Neutrophil (primary cell): ENCODE data around the gene SH3RF1.

ENCODE experiments used
- H3K27ac ChIP-seq: fragments of 200-600 bp; sonication (generic); 2 replicates; pipeline ENCODE4 v1.5.1; 2016; ENCODE audit warnings: mild to moderate bottlenecking, moderate library complexity
- H3K27me3 ChIP-seq: fragments of 200-600 bp; sonication (generic); 2 replicates; pipeline ENCODE4 v1.6.0; 2016; ENCODE audit warnings: mild to moderate bottlenecking
- H3K36me3 ChIP-seq: fragments of 200-600 bp; sonication (generic); 2 replicates; pipeline ENCODE4 v1.5.1; 2017
- H3K4me1 ChIP-seq, 2 experiments: fragments of 200-600 bp in 1 of 2; sonication (generic) in 1 of 2; 1 replicate in 1 of 2; 2 replicates in 1 of 2; pipeline versions ENCODE4 v1.5.1 to v1.6.1; 2013 to 2016; ENCODE audit warnings: low read depth in 1 of 2, low read length in 1 of 2, mild to moderate bottlenecking in 1 of 2, moderate library complexity in 1 of 2; ENCODE audit not compliant: control insufficient read depth in 1 of 2, insufficient read depth in 1 of 2
- H3K4me3 ChIP-seq, 2 experiments: fragments of 200-600 bp in 1 of 2; sonication (generic) in 1 of 2; 1 replicate in 1 of 2; 2 replicates in 1 of 2; pipeline ENCODE4 v1.5.1; 2013 to 2016; ENCODE audit warnings: low read depth in 1 of 2, low read length in 1 of 2, mild to moderate bottlenecking in 1 of 2, moderate library complexity in 1 of 2
- H3K9me3 ChIP-seq: fragments of 200-600 bp; sonication (generic); 2 replicates; pipeline ENCODE4 v1.5.1; 2016
- TF ChIP-seq, protein P1 (sequence below): fragments of 200-600 bp; sonication (generic); IDR thresholded peaks from 2 replicates; pipeline ENCODE4 v1.5.1; 2016; ENCODE audit warnings: antibody characterized with exemption

The SH3RF1 gene

DNA sequence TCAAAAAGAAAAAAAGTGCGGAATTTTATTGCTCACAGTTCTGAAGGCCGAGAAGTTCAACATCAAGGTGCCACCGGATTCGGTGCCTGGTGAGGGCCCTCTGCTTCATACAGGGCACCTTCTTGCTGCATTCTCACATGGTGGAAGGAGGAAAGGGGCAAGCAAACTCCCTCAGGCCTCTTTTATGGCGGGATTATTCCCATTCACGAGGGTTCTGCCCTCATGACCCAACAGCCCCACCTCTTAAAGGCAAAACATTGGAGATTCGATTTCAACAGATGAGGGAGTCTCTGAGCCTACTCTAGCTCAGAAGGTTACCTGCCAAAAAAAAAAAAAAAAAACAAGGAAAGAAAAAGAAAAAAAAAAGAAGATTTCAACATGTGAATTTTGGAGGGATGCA, 196.6 kb downstream of the SH3RF1 start:
- TF ChIP-seq, protein P1, sequence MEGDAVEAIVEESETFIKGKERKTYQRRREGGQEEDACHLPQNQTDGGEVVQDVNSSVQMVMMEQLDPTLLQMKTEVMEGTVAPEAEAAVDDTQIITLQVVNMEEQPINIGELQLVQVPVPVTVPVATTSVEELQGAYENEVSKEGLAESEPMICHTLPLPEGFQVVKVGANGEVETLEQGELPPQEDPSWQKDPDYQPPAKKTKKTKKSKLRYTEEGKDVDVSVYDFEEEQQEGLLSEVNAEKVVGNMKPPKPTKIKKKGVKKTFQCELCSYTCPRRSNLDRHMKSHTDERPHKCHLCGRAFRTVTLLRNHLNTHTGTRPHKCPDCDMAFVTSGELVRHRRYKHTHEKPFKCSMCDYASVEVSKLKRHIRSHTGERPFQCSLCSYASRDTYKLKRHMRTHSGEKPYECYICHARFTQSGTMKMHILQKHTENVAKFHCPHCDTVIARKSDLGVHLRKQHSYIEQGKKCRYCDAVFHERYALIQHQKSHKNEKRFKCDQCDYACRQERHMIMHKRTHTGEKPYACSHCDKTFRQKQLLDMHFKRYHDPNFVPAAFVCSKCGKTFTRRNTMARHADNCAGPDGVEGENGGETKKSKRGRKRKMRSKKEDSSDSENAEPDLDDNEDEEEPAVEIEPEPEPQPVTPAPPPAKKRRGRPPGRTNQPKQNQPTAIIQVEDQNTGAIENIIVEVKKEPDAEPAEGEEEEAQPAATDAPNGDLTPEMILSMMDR = no peak
- H3K4me3 ChIP-seq = no peak overlapping the region
- peaks cover under 1 to 16% of the 10 kb centered on the region in 2 experiments for H3K4me1 ChIP-seq
- H3K27me3 ChIP-seq = no peaks in the 10 kb centered on the region
- no peaks in the 10 kb centered on the region for H3K9me3 ChIP-seq
- no peak overlapping the region for H3K27ac ChIP-seq
- H3K36me3 ChIP-seq = no peaks in the 10 kb centered on the region

DNA sequence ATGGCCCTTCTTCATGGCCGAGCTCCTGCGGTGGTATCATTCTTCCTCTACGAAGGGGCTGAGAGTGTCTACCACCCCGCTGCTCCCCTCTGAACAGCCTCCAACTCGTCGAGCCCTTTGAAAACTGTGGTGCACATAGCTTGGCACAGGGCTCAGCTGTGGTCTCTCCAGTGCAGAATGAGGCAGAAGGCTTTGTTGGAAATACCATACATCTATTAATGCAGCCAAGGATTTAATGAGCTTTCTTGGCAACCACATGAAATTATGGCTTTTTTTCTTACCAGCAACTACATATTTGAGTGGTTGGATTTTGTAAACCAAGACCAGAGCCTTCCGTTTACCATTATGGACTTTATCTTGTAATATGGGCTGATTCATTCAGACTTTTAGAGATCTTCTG, 199.0 kb downstream of the SH3RF1 start:
- no peaks in the 10 kb centered on the region for H3K27me3 ChIP-seq
- no peak overlapping the region for H3K4me3 ChIP-seq
- H3K4me1 ChIP-seq = peaks cover 8 to 26% of the 10 kb centered on the region in 2 experiments
- H3K9me3 ChIP-seq = no peaks in the 10 kb centered on the region
- no peaks in the 10 kb centered on the region for H3K36me3 ChIP-seq
- TF ChIP-seq, protein P1 = no peak
- H3K27ac ChIP-seq = peak overlapping the region; percentile 74

DNA sequence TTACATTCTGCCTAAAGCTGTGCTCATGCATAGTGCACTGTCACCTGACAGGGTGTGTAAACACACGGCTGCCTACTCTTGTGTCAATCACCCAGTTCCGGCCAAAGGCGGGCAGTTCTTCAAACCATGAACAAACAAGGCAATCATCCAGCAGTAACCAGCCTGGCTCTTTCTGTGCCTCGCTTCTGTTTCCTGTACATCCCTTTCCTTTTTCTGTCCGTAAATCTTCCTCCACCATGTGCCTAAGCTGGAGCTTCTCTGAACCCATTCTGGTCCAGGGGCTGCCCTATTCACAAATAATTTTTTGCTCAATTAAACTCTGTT, 199.9 kb downstream of the SH3RF1 start:
- TF ChIP-seq, protein P1 = no peak
- Histone ChIP-seq H3K4me1 (peaks cover 8 to 26% of the 10 kb centered on the region in 2 experiments), H3K27me3 (no peaks in the 10 kb centered on the region), H3K27ac (peak overlapping the region; percentile 74), H3K4me3 (no peak overlapping the region), H3K36me3 (no peaks in the 10 kb centered on the region), H3K9me3 (no peaks in the 10 kb centered on the region)

DNA sequence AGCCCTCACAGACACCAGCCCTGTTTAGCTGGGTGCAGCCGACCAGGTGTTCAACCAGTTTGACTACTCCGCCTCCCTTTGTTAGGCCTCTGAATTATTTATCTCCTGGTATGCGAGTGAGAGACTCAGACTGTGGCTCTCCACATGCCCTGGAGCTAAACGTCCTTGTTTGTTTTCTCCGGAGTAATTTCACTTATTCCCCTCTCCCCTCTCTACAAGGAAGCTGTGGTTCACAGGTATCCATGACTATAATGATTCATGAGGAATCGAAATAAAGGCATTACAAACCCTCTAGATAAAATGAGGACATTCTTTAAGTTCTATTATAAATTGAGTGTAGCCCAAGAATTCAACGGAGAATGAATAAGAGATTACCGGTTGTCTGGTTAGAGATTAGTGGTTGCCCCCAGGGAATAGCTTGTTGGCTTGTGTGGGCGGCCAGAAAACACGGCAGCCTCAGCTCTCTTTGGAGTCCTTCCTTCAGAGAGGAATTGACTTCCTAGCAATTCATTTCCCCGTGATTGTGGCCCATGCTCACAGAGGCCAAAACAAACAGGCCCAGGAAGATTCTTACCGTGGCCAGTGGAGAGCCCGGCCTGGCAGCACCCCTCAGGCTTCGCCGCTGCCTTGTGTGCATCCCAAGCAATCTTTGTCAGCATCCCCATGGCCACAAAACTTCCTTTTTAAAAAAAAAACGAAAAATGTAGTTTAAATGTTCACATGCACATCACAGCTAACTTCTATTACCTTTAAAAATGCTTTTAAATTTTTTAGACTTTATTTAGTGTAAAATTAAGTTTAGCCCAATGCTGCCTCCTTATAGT, 200.5 kb downstream of the SH3RF1 start:
- Histone ChIP-seq H3K4me3 (no peak overlapping the region), H3K27me3 (no peaks in the 10 kb centered on the region), H3K27ac (peak overlapping the region; percentile 74), H3K4me1 (peaks cover 8 to 26% of the 10 kb centered on the region in 2 experiments), H3K36me3 (no peaks in the 10 kb centered on the region), H3K9me3 (no peaks in the 10 kb centered on the region)
- TF ChIP-seq, protein P1 = no peak

DNA sequence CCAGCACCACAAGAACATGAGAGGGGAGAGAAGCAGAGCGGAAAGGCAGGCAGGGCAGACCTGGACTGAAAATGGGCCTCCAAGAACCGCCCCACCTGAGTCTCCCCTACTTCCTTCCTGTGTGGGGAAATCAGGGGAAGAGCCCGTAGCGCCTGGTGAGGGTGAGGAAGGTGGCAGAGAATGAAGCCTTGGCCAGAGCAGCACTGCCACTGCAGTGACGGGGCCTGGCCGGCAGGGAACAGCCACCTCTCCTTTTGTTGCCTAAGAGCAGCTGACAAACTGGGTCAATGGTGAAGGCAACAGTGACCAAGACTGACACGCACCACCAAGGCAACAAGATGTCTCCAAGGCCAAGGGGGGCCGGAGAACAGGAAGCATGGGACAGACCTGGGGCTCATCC, 202.3 kb downstream of the SH3RF1 start:
- TF ChIP-seq, protein P1 = peak; percentile 75
- Histone ChIP-seq H3K4me3 (peak overlapping the region; percentile 26 to 35), H3K4me1 (peaks cover 8 to 26% of the 10 kb centered on the region in 2 experiments), H3K27ac (peak overlapping the region; percentile 76), H3K27me3 (no peaks in the 10 kb centered on the region), H3K9me3 (no peaks in the 10 kb centered on the region), H3K36me3 (no peaks in the 10 kb centered on the region)
